Stimulated activated CD4-positive, alpha-beta T cell treated with anti-CD3 and anti-CD28 coated beads, Interleukin-12 subunit alpha, Interleukin-12 subunit beta, amount 100 ng/mL, for 4 hours (primary cell): ENCODE data around the gene CCDC110.

Experiments
- DNase-seq: peaks from one replicate; pipeline ENCODE4 v3.0.0-alpha.2; 2020

Gene CCDC110

DNA sequence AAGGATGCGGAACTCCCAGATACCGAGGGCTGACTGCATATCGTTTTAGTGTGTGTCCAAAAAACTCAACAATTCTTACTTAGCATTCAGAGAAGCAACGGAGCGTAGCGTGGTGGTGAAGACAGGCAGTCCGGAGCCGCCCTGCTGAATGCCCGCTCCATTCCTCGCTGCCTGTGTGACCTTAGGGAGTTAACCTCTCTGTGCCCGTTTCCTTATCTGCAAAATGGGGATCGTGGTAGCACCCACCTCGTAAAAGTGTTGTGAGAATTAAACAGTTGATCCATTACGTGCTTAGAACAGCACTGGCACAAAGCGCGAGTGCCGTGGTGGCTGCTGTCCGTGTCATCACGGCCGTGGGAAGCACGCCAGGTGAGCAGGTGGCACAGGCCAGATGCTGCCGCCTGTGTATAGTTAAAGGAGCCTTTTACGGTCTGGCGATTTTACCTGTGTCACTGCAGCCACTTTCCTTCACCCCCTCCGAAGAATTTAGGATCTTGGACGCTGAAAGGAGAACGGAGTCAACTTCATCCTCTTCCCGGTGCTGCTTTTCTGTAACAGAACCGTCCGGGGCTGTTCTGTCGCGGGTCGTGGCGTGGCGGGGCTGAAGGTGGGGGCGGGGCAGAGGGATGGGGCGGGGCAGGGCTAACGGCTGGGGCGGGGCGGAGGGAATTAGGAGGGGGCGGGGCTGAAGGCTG is 885 bp downstream of the CCDC110 start:
- DNase-seq: no peak

GRCh38 chr4:185469580-185470154 is 1.9 kb downstream of the CCDC110 start:
- DNase-seq: no peak

DNA sequence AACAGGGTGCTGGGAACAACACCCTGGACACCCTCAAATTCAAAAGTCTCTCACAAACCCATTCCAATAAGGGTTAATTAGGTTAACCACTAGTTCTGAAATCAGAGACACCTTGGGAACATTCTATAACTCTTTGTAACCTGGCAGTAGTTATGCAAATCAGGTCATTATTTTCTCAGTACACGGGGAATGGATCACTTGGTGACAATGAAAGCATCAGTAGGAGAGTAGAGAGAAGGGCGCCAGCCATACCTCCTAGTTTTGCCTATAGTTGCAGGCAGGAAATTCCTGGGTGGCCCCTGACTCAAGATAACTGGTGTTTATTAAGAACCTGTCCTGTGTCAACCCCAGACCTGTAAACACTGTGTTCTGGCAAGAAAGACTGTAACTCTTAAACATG is 2.5 kb downstream of the CCDC110 start:
- DNase-seq: no peak

DNA sequence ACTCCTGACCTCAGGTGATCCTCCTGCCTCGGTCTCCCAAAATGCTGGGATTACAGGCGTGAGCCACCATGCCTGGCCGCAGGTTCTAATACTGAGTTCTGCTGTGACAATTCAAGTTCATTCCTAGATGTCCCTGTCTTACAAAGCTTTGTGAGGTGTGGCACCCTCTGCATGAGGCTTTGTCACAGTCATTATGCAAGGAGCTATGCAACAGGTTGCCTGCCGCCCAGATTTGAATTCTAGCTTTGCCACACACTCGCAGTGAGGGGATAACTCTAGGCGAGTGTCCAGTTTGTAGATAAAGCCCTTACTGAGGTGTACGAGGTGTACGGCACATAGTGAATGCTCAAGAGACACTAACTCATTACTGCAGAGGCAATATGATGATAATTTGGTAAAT is 3.5 kb downstream of the CCDC110 start:
- DNase-seq: no peak

GRCh38 chr4:185467101-185467500 is 4.4 kb downstream of the CCDC110 start:
- no peak for DNase-seq

DNA sequence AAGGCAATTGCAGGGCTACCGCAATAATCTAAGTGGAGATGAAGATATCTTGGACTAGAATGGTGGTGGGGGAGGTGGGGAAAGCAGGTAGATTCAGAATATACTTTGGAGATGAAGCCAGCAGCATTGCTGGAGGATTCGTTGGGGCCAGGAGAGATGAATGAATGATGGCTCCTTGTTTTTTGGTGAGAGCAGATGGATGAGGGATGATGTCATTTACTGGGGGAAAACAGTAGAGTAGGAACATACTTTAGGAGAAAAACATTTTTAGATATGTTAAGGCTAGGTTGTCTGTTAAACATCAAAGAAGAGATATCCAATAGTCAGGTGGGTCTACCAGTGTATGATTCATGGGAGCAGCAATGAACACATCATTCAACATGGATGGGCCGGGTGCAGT is 5.8 kb downstream of the CCDC110 start:
- no peak for DNase-seq

GRCh38 chr4:185464887-185465286 is 6.6 kb downstream of the CCDC110 start:
- no peak for DNase-seq

GRCh38 chr4:185464183-185464582 is 7.3 kb downstream of the CCDC110 start:
- no peak for DNase-seq

DNA sequence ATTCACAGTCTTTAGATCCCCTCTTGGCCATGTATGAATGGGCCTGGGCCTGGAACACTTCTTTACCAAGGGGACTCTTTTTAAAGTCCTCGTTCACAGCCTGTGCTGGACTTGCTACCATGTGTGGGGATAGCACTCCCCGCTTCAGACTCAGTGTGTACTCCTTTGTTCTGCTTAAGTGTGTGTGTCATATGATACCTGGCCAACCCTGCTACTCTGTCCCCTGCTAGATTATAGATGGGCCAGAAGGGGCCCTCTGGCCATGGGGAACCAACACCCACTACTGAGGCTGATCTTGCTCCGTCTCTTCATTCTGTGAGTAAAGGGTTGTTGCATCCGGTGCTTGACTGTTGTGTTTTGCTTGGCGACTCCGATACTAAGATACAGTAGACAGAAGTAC is 8.0 kb downstream of the CCDC110 start:
- no peak for DNase-seq

DNA sequence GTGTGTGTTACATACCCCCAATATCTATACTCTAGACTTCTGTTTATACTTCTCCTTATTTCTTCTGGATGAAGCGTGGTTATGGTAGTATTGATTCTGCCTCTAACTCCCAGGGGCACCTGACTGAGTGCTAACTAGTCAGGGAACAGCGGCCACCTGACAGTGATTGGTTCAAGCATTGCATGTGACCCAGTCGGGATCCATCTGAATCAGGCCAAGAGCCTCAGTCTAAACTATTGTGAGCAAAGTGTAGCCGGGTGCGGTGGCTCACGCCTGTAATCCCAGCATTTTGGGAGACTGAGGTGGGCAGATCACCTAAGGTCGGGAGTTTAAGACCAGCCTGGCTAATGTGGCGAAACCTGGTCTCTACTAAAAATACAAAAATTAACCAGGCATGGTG is 10.0 kb downstream of the CCDC110 start:
- no peak for DNase-seq

- DNase-seq: no peak
These were observed 14.4 kb downstream of the CCDC110 start for GRCh38 chr4:185457136-185457535.

GRCh38 chr4:185456131-185456530 is 15.4 kb downstream of the CCDC110 start:
- DNase-seq: no peak

GRCh38 chr4:185445209-185445608 is 26.3 kb downstream of the CCDC110 start:
- DNase-seq: no peak

GRCh38 chr4:185441479-185441878 is 30.1 kb downstream of the CCDC110 start:
- no peak for DNase-seq

DNA sequence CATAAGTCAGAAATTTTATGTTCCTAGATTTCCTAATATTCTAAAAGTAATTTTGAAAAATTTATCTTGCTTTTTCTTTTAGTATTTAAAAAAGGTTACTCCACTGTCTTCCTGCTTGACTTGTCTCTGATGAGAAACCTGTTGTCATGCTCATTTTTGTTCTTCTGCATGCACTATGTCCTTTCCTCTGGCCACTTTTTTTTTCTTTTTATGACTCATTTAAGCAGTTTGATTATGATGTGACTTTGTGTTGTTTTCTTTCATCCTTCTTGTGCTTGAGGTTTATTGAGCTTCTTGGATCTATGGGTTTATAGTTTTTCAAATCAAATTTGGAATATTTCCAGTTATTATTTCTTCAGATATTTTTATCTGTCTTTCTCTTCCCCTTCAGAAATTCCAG is 33.7 kb downstream of the CCDC110 start:
- no peak for DNase-seq

DNA sequence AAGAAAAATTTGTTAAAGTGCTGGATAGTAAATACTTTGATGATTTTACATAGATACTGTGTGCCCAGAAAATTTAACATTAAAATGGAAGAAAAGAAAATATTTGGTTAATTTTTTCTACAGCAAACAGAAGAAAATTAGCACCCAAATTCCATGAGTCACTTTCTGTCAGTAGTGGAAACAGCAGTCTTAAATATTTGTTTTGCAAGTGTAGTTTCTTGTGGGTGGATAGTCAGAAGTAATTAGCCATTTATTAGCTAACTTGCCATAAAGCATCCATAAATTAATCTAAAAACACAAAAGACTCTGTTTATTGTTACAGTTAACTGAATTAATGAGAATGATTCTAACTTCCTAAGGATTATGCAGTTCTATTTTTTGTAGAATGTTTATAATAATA is 36.1 kb downstream of the CCDC110 start:
- DNase-seq: no peak

DNA sequence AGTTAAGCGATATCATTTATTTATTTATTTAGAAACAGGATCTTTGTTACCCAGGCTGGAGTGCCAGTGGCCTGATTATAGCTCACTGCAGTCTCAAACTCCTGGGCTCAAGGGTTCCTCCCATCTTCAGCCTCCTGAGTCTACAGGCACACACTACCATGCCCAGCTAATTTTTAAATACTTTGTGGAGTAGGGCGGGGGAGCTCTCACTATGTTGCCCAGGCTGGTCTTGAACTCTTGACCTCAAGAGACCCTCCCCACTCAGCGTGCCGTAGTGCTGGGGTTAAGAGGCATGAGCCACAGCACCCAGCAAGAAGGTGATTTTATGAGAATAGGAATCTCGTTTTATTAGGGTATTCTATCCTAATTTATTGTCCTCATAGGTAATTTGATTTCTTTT is 41.9 kb downstream of the CCDC110 start:
- DNase-seq: no peak

GRCh38 chr4:185426960-185427688 is 44.4 kb downstream of the CCDC110 start:
- DNase-seq: no peak

- DNase-seq: peak; percentile 81
These were observed 45.7 kb downstream of the CCDC110 start, which contains the start of gene UFSP2 for GRCh38 chr4:185425647-185426352. Gene UFSP2, minus strand, starts transcription at chr4:185425964. Its CDS starts 96 bp downstream, at chr4:185425868.

DNA sequence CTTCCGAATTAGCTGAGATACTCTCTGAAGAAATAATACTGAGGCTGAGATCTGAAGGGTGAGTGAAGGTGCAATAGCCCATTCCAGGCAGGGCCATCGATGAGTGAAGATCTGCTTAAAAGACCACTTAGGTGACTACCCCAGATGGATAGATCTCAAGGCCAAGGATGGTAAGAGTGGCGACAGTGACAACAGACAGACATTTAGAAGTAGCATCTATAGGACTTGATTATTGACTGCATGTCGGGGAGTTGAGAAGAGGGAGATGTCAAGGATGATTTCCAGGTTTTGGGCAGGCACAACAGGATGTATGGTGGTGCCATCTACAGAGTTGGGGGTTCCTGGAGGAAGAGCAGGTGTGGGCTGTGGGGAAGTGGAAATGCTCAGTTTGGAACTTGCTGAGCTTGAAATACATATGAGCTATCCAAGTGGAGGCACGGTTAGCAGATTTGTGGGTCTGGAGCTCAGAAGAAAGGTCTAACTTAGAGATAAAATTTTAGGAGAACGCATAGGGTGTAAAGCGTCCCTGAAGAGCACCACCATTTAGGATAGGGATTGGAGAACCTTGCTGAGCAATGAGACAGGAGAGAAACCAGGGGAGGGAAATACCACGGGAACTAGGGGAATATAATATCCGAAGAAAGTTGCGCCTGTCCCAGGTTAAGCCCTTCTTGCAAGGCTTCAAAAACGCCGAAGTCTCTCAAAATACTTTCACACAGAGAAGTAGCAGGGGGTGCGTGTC is 46.5 kb downstream of the CCDC110 start:
- DNase-seq: no peak

- no peak for DNase-seq
These were observed 50.0 kb downstream of the CCDC110 start for GRCh38 chr4:185421366-185422124.

DNA sequence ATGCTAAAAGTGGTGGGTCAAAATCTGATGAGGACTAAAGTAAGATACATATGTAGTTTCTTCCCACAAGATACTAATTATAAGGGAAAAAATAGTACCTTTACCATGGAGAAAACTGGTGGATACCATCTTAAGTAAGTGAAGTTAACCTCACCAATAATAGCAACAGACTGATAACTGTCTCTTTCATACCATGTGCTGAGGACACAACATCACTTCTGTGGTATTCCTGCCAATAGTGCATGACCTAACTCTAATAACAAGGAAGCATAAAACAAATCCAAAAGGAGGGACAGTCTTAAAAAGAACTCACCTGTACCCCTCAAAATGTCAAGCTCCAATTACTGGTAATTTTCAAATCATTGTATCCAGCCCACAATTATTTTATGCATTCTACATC is 54.6 kb downstream of the CCDC110 start:
- DNase-seq: no peak
